Loucy (cell line): ENCODE measurements around the gene EP400.

ENCODE experiments used
- CTCF ChIP-seq: fragments of 200-600 bp; sonication (generic); conservative IDR thresholded peaks from 2 replicates; pipeline ENCODE4 v1.5.1; 2014; ENCODE audit warnings: mild to moderate bottlenecking, antibody characterized with exemption, low read length
- EZH2phosphoT487 ChIP-seq: fragments of 200-600 bp; IDR thresholded peaks from 2 replicates; pipeline ENCODE4 v1.6.1; 2018; ENCODE audit warnings: antibody characterized with exemption, mild to moderate bottlenecking, moderate library complexity, borderline replicate concordance

DNA sequence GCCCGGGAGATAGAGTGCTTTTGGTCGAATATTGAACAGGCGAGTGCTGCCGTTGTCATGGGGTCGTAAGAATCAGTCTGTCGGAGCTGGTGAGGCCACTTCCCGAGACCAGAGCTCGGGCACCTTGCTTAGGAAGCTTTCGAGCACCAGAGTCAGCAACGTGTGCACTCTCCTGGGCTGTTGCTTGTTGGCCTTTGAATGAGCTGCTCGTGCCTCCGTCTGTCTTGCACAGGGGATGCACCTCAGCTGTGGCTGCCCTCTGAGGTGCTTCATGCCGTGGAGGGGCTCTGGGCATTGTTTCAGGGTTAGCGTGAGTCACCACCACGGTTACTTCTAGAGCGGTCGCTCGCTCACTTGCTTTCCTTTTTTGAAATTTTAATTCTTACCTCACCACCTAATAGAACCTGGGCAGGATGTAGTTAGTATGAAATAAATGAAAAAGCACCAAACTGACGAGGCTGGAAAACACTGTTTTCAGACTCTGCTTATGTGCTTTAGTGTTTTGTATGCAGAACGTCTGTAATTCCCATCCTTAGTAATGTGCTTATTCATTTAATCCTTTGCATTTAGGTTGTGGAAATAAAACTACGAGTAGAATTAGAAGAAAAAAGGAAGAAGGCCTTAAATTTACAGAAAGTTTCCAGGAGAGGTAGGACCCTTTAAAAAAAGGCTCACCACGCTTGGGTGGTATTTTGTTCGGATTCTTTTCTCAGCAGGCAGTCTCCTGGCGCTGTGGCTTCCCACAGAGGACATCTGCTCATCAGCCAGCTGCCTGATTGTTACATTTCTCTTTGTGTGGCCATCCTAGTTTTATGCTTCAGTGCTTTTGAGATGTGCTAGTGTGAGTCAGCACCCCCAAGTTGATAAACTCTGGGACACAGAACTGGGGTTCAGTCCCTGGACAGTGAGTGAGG, 40.6 kb downstream of the EP400 start:
- TF ChIP-seq CTCF, result no peak
- no peak for TF ChIP-seq EZH2phosphoT487
